IPS-NIHi7 (cell line): ENCODE data around the gene ALK.
A peak's percentile ranks its signal among the peaks of the same experiment; 100 is the strongest.

Experiments used
- DNase-seq: peaks from one replicate; pipeline ENCODE4 v3.0.0; 2012; ENCODE audit warnings: mixed read lengths; ENCODE audit errors: extremely low spot score

Gene ALK

DNA sequence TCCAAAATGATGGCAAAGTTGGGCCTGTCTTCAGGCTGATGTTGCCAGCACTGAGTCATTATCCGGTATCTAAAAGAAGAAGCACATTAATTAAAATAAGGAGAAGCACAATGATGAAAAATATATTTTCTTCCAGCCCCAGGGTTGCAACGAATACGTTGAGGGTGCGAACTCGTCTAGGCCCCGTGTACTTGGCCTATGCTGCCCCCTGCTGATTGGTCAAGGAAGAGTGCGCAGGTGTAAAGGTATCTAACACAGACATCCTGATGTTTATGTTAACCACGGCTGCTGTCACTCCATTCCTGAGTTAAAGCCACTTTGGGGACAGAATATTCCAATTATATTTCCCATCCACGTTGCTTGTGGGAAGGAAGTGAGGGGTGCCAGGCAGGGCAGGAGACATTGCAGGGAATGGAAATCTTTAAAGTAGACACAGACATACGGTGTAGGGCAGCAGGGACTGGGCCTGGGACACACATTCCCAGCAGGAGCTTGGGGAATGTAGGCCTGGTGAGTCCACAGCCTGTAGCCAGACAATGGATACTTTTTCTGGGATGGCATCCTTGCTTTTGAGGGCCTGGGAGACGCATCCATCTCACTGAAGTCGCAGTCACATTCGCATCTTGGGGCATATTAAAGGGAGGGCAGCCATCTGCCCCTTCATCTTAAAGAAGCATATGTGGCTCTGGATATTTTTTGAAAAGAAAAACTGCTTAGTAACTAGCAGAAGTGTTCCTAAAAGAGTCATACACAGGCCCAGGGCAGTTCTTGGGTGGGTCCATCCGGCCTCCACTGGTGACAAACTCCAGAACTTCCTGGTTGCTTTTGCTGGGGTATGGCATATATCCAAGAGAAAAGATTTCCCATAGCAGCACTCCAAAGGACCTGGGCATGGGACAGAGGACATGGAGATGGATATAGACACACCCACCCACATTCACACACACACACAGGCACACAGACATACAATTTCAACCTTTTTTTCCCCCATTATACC is 724.3 kb downstream of the ALK start:
- peak; percentile 89 for DNase-seq

DNA sequence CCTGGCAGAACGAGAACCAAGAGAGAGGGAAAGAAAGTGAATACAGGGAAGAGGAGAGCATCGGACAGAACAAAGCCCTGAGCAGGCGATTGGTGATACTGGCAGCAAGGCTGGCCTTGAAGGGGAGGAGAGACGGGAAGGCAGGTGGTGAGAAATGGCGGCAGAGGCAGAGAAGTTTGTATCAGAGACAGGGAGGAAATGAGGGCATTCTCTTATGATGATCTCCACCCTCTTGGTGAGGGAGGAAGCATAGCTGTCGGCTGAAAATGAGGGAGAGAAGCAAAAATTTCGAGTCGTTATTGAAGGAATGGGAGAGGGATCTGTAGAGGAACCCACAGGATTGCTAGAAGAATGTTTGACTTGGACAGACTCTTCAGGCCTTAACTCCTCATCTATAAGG is 725.6 kb downstream of the ALK start:
- DNase-seq = no peak

DNA sequence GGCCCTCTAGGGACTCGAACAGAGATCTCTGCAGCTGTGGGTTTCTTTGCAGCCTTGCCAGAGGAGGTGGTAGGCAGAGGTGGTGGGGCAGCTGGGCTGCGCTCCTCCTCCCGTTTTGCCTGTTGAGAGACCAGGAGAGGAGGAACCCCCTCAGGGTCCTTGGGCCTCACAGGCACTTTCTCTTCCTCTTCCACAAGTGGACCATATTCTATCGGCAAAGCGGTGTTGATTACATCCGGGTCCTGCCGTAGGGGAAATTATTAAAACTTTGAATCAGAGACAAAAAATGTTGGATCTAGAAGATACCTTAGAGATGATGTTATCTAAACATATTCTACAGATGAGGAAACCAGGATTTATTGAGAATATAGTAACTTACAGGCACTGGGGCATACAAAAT is 727.7 kb downstream of the ALK start:
- no peak for DNase-seq

DNA sequence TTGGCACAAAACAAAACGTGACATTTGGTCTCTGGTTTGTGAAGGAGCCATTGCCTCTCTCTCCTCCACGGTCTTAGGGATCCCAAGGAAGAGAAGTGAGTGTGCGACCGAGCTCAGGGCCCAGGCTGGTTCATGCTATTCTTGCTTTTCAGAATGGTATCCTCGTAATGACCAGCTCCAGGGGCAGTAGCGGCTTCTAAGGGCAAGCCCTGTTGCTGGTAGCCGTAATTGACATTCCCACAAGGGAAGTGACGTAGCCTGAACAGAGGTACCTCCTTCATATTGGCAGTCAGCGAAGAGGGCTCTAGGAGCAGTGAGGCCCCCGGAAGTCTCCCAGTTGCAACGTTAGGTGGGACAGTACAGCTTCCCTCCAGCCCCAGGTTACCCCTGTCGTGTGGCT is 728.3 kb downstream of the ALK start:
- no peak for DNase-seq

DNA sequence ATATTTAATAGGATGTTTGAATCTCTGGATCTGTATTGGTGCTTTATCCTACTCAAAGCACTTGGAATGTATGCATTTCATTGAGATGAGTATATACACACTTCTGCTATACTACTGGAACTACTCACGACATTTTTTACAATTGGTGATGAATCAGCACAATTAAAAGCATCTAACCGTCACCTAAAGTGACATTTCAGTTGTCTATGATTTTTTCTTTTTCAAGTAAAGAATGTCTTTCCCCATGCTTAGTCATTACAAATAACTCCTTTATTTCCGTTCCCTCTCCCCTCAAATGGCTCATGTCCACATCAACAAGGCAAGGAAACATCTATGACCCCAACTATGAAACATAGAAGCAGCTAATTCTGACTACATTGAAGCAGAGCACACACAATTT is 728.9 kb downstream of the ALK start:
- no peak for DNase-seq

DNA sequence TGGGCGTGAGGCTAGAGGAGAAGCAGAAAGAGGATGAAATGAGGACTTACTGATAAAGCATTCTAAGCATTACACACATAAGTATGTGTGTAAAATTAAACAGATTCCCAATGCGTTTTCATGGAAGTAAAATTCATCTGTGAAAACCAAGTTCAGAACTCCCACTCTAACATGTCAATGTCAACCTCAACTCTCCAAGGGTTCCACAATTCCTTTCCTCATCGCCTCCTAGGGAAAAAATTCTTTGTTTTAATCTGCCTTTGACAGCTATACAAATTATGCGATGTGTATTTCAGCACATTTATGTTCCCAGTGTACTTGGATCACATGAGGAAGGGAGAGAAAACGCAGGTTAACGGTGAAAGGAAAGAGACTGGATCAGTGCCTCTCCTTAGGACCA is 729.6 kb downstream of the ALK start:
- no peak for DNase-seq

DNA sequence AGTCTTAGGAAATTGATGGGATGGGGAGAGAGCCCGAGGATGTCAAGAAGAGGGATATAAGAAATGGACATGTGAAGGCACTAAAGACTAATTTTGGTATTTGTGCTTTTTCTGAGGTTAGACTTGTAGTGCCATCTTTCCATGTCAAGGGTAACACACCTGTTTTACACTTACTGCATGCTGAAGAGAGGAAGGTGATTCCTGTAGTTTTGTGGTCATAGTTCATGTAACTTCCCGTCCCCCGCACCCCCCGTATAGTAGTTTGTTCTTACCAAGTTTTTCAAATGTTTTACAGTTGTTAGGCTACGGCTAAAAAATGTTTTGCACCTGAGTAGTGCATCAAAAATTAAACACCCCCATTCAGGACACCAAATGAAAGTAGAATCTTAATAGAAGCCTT is 732.3 kb downstream of the ALK start:
- no peak for DNase-seq

DNA sequence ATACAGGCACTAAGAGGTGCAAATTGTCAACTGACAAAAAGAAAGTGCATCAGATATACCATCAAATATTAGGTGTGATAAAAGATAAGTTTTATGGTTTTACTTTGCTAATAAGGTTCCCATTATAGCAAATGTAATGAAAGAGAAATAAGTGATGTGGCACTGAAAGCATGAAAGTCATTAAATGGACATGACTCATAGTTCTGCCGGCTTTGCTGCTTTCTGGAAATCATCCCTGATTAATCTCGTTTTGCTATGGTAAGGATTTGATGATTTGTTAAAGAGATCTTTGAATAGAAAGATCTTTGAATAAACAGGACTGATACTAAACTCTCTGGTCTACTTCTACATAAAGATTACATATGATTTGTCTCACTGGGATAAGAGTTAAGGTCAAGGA is 733.5 kb downstream of the ALK start:
- DNase-seq = no peak

DNA sequence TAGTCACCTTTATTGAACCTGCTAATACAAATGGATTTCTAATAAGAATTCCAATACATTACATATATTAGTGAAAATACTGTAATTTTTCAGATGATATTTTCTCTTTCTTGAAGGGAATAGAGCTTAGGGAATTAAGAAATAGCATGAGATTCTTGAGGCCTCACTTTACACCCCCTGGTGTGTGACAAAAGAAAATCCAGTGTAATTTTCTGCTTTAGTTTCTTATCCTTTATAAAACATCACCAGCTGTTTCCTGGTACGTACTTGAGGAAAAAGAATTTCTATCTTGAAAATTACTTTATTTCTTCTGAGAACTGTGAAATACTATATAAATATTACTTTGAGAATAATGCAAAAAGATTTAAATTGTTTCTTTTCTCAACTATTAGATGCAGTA is 734.6 kb downstream of the ALK start:
- DNase-seq = no peak

DNA sequence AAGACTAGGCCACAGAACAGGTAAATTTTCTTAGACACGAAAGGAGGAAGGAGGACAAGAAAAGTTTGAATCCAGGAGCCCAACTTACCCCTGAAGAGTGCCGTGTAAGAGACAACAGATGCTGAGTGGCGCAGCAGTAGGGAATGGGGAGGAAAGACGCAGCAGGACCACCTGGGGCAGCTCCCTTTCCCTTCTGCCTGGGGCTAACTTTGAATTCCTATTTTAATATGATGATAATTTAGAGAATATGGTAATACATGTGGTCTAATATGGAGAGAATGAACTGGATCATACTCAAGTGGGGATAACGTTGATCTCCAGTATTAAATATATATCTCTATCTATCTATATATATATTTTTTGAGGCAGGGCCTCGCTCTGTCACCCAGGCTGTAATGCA is 736.9 kb downstream of the ALK start:
- no peak for DNase-seq

DNA sequence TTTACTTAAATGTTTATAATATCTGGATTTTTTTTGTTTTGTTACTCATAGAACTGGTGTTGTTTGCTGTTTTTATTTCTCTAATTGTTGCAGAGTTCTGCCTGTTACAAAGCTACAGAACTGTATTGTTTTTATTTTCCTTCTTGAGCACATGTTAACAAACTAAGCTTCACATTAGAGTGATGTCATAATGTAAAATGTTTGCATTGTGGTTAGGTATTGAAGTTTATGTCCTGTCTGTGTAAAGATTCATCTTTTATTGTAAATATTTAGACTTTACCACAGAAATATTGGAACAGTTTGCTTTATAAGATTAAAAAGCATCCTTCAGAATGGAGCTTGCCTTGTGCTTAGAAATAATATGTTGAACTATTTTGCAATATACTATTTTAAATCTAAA is 738.5 kb downstream of the ALK start:
- no peak for DNase-seq

DNA sequence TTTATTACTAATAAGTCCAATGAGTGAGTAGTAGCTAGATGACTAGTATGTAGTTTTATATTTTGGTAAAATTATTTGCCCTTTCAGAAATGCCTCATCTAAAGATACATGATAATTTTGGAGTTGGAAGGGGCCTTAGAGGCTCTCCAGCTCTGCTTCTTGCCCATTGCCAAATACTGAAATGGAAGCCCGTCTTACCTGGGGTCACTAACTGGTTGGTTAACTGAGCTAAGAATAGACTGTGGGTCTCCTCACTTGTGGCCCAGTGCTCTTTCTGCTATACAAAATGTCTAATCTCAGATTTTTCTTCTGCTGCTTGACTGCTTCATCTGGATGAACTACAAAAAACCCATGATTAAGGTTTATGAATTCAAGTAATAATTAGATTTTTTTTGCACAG is 739.1 kb downstream of the ALK start:
- no peak for DNase-seq

DNA sequence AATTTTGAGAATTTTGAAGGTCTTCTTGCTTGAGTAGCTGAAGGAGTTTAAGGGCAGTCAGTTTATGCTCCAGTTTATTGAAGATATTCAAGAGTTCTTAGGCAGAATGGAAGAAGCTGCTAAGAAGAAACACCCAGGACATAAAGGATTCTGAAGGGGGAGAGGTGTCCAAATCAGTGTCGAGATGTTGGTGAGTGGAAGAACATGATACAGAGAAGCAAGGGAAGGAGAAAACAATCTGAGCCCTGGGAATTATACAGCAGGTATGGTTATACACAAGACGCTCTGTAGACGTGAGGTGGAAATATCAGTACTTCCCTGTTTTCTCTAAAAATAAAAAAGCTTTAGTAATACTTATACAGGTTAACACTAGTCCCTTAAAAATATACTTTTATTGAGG is 746.0 kb downstream of the ALK start:
- DNase-seq = no peak

DNA sequence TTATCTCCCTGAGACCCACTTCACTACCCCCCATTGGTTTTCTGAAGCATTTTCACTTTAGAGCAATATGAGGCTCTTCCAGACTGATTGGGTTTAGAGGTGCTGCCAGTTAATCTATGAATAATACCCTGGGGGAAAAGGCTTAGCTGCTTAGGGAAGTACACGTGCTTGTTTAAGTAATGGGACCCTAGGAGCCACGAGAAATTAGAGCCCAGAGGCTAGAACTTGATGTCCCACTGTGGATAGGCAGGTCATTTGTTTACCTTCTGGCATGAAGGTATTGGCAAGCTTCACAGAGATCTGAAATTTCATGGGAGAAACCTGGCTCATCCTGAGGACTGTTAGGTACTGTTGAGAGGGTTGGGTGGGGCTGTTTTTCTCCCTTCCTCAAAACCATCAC is 746.4 kb downstream of the ALK start:
- DNase-seq = no peak

DNA sequence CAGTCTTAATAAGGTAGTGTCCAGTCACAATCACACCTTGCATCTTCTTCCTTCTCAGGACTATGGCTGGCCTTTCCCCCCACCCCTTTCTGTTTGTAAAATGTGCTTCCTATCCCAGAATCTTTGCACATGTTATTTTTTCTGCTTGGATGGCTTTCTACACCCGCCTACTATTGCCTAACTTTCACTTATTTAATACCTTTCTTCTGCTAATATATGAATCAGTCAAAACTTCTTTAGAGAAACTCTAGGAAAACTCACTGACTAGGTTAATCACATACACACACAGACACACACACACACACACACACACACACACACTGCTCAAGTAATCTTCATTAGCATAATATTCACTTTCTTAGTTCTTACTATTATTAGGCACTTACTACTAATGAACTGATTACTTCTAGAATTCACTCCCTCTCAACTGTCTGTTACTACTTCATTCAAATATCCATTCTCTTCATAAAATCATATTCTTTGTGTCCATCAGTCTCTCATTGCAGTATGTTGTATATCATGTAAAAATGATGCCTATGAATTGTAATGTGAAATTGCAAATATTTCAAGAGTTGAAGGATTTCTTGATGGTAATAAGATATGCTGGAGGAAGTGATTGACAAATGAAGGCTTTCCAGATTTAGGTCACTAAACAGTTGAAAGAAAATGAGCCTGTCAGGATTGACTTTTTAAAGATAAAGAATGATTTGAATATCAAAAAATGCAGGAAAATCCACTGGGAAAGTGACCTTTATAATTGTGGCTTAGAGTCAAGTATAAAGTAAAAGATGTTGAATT is 754.9 kb downstream of the ALK start:
- no peak for DNase-seq

DNA sequence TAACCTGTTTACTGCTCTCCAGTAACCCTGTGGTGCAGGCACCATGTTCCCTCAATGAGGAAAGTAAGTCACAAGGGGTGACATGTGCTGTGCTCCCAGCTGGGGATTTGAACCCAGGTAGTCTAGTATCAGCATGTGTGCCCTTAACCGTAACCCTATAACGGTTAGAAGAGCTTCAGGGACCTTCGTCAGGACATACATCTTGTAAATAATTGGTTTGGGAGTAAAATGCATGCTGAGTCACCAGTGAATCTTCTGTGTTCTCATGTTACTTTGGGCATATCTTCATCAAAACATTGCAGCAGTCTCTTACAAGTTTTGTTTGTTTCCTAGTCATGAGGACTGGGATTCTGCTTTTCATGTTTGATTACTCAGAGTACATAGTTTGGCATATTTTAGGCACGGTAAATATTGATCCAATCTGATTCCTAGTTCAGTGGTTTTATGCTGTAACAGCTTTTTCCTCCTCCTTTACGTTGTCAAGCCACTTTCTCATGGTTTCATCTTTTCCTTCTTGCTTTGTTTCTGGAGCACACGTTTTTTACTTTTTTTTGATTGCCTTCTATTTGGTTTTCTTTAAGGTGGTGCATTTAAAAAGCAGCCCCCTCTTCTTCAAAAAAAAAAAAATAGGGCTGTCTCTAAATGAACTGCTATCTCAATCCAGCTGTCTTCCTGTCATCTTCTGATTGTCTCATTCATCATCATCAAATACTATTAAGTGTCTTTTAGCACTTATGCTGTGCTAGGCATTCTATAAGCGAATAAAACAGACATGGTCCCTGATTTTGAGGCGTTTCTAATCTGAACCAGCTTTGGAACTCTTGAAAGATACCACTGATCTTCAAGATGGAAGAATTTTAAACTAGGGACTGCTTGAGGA is 755.8 kb downstream of the ALK start:
- DNase-seq = no peak

DNA sequence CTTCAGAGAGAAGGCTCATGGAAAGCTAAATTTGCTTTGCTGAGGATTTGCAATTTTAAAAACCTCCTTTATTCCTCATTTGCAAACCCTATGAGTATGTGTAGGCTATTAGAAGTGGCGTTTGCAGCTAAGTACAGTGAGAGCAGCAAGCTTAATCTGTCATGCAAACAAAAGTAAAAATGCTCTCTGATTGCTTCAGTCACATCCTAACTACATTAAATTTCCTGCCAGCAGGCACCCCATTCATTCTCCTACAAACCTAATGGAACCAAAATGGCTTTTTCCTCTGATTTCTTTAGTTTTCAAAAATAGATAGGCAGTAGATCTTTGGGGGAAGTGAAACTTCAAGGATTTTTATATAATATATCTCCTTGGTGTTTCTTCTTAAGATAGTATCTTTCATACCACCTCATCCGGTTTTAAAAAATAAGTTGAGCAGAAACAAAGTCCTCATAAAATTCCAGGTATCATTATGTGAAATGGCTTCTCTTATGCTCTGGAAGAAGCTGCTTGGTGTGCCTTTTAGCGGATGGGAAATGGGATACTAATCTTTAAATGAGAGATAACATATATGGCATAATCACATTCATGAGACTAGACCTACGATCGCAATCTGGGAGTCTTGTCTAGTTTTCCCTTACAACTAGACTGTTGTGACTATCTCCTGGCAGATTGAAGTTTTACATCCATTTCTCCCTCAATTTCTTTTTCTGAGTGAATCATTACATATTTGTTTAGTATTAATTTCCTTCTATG is 757.1 kb downstream of the ALK start:
- DNase-seq = no peak

DNA sequence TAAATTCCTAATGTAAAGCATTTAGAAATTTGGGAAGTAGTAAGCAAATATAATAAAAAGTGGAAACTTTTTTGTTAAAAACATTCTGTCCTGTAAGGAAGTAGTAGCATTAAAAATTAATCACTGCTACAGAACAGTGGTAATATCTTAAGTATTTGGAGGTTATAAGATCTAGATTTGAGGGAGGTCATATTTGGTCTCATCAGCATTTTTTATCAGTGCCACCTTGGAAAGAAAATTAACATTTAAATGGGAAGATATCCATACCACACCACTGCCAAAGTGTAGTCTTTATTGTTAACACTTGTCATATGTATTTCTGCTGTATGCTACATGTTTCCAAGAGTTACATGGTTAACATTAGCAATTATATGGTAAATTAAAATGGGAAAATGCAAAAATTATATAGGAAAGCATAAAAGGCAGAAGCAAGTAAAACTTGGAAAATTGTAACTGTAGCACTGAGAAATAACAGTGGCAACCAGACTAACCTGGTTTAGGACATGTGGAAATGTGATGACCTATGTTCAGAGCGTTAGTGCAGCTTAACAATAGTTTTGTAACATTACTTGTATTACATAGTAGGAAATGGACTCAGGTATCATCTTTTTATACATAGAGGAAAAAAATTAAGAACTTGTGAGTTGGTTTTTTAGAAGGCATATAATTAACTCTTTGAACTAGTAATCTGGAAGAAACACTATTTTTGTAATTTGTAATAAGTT is 759.0 kb downstream of the ALK start:
- no peak for DNase-seq

DNA sequence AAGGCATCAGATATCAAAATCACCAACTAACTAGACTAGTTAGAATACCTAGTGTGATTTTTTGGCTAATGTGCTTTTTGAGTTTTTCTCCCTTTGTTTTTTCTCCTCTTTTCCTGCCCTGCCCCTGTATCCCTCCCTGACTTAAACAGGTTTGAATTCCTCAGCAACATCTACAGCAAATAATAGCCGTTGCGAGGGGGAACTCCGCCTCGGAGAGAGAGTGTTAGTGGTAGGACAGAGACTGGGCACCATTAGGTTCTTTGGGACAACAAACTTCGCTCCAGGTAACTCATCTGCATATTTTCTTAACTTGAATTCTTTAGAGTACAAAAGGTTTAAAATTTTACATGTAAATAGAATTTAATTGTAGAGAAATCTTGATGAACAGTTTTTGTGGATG is 761.2 kb downstream of the ALK start:
- no peak for DNase-seq

DNA sequence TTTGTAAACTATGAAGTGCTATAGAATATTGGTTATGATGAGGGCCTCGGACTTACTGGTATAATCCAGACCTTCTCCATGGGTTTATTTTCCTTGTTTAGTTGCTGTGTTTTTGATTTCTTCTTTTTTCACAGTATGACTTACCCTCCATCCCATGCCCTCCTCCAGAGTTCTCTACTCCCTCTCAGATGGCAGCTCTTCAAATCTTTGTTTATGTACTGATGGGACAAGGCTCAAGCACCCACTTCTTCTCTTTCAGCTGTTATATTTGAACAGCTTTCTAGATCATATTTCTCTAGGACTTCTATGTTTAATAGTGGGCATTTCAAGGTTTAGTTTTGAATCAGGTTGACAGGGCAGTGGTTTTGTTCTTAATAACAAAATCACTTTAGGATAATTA is 762.3 kb downstream of the ALK start:
- DNase-seq = no peak

DNA sequence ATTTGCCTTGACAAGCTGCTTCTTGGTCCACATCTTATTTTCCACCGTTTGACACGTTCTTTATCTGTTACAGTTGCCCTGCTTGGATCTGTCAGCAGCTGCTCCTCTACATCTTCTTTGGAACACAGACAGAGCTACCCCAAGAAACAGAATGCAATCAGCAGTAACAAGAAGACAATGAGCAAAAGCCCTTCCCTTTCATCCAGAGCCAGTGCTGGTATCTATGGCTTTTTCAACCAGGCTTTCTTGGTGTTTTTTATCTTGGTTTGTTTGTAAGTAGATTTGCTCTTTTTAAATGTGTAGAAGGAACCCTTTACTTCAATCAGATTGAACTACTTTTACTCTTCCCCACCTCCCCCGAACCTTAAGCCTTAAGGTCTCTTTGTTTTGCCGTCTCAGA is 764.3 kb downstream of the ALK start:
- DNase-seq = no peak
